ENCODE results near the gene DIO3.

Gene DIO3

DNA sequence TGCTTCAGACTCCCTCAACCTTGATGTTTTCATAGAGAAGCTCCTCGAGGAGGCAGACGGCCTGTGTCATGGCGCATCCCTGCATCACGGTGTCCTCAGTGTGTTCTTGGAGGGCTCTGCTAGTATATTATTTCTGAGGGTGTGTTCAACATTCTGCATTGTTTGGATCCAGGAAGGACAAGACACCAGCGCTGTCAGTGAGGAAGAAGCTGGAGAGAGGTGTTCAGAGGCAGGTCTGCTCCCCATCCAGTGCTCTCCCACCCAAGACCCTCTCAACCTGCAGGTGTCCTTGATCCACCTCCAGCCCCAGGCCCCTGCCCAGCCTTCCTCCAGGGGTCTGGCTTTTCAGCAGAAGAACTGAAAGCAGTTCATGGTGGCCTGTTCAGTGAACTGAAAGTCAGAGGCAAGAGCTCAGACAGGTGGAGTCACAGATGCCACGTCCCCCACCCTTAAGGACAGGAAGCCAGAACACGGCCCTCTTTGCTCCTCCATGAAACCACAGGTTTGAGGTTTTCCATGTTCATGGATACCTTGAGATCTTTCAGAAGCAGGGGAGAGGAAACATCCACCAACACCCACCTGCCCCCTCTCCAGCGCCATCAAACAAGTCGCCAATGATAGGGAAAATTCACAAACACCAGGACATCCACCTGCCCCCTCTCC is 37.4 kb downstream of the DIO3 start:
- DNase-seq (ENCODE audit: low spot score), result no peak

DNA sequence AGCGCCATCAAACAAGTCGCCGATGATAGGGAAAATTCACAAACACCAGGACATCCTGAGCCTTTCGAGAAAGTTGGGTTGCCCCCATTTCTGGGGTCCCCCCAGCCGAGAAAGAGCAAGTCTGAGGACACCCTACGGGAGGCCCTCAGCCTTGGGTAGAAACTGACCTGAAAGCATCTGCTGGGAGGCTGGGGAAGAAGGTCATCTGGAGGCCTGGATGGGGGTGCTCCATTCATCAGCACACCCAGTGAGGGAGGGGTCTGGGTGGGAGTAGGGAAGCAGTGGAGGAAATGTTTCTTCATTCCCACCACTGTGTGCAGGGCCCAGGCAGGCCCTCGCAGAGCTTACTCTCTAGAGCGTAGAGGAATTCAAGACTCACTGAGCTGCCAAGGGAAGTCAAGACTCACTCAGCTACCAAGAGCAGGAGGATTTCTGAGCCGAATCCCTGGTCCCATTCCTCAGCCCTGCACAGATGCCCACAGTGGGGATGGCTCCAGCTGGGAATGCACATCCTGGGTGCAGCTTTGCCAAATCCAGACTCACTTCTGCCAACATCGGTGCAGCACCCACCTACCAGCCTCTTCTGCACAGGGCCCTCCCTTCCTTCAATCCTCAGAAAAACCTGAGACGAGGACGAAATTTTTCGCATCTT is 38.1 kb downstream of the DIO3 start:
- peak; percentile 2 for DNase-seq (ENCODE audit: low spot score)

- DNase-seq (ENCODE audit: low spot score), result no peak
These were observed 39.1 kb downstream of the DIO3 start for GRCh38 chr14:101600336-101600890.

- peak; percentile 4 for DNase-seq (ENCODE audit: low spot score)
These were observed 39.8 kb downstream of the DIO3 start for GRCh38 chr14:101600891-101601605.

DNA sequence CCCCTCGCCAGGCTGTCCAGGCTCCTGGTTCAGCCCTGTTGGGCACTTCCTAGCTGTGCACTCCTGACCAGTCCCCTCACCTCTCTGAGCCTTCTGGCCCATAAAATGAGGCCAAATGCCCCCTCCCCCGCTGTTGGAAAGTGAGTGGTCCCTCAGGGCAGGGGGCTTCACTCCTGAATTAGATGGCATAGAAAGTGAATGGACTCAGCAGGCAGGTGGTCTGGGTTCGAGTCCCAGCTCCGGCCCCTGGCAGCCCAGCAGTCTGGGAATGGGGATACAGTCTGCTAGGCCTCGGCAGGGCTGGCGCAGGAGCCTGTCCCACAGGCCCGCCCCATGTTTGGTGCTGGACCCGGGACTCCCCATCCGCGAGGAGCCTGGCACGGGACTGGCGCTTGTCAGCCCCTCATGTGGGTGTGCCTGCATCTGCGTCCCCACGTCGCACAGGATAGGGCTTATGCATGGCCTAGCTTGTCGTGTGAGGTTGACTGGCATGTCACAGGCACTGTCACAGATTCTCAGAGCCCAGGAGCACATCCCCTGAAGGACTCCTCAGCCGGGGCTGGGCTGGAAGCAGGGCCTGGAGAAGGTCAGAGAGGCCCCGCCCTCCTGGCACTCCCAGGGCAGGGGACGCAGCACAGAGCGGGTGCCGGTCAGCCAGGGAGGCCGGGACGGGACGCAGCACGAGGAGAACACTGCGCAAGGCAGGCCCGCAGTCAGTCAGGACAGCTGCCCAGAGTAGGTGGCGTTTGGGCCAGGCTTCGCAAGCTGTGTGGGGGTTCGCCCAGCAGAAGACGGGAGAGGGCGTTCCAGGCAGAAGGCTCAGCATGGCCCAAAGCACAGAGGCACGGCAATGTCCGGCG is 40.5 kb downstream of the DIO3 start:
- peak; percentile 7 for DNase-seq (ENCODE audit: low spot score)

GRCh38 chr14:101602466-101602840 is 41.2 kb downstream of the DIO3 start:
- no peak for DNase-seq (ENCODE audit: low spot score)

DNA sequence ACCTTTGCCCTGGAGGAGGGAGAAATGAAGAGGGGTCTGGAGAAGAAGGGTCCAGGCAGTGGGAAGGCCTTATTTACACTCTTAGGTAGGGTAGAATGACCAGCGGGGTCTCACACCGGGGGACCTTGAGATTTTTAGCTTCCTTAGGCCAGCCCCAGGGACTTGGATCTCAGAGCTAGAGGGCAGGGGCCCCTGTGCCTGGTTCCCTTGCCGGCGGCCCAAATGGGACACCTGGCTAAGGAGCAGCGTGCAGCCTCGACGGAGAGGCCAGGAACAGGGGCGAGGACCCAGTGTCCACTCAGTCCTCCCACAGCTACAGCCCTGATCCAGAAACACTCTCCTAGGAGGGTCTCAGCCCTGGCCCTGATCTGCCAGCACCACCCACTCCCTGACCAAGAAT is 41.8 kb downstream of the DIO3 start:
- DNase-seq (ENCODE audit: low spot score), result peak; percentile 2

DNA sequence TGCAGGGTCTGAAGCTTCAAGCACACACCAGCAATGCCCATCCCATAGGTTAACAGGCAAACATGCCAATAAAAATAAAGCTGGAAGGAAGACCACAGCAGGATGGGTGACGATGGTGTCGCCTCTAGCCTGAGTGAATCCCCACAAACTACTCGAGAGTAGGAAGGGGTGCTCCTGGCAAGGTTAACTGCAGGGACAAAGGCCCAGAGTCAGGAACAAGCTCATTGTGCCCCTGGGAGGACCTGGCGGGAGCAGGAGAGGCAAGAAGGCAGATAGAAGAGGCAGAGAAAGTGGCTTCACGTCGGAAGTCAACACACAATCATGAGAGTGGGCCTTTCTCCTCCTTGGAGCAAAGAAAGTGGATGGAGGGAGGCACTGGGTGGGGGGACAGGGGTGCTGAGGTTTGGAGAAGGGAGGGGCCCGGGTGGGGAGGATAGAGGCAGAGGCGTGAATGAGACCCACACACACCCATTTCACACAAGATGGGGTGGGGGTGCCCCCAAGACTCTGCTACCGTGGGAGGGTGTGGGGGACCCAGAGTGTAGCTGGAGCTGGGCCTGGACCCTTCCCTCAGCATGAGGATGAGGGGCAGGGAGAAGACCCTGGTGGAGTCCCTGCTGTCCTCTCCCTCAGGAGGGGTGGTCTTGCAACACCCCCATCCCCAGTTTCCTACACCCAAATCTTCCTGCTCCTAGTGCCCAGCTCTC is 43.1 kb downstream of the DIO3 start:
- DNase-seq (ENCODE audit: low spot score), result no peak

GRCh38 chr14:101604935-101605780 is 43.9 kb downstream of the DIO3 start:
- peak; percentile 3 for DNase-seq (ENCODE audit: low spot score)

- no peak for DNase-seq (ENCODE audit: low spot score)
These were observed 44.5 kb downstream of the DIO3 start for GRCh38 chr14:101605836-101606235.
